Activated T-cell treated with anti-CD3 and anti-CD28 coated beads, Interleukin-2, amount 50 U/mL, for 24 hours (primary cell): ENCODE data around the gene CENATAC.
A peak's percentile ranks its signal among the peaks of the same experiment; 100 is the strongest.
"Not testable (repeated sequence)": the region's sequence is repeated elsewhere in the genome, so short reads cannot be mapped to it uniquely, and the experiment has no call there.

Experiments used
- DNase-seq: peaks from one replicate; pipeline ENCODE4 v3.0.0-alpha.2; 2020
- H3K27ac Mint-ChIP-seq: 2 replicates; pipeline ENCODE4 v1.8.0; 2020; ENCODE audit warnings: mild to moderate bottlenecking, mixed read lengths
- H3K27me3 Mint-ChIP-seq: 2 replicates; pipeline ENCODE4 v1.8.0; 2020; ENCODE audit warnings: mixed read lengths
- H3K36me3 Mint-ChIP-seq: 2 replicates; pipeline ENCODE4 v1.8.0; 2020; ENCODE audit warnings: low read depth, mixed read lengths
- H3K4me1 Mint-ChIP-seq: 2 replicates; pipeline ENCODE4 v1.8.0; 2020; ENCODE audit warnings: low read depth, mixed read lengths
- H3K4me3 Mint-ChIP-seq: 2 replicates; pipeline ENCODE4 v1.8.0; 2020; ENCODE audit warnings: mild to moderate bottlenecking, moderate library complexity, mixed read lengths
- H3K9me3 Mint-ChIP-seq: 2 replicates; pipeline ENCODE4 v1.8.0; 2020; ENCODE audit warnings: mixed read lengths

CENATAC gene

DNA sequence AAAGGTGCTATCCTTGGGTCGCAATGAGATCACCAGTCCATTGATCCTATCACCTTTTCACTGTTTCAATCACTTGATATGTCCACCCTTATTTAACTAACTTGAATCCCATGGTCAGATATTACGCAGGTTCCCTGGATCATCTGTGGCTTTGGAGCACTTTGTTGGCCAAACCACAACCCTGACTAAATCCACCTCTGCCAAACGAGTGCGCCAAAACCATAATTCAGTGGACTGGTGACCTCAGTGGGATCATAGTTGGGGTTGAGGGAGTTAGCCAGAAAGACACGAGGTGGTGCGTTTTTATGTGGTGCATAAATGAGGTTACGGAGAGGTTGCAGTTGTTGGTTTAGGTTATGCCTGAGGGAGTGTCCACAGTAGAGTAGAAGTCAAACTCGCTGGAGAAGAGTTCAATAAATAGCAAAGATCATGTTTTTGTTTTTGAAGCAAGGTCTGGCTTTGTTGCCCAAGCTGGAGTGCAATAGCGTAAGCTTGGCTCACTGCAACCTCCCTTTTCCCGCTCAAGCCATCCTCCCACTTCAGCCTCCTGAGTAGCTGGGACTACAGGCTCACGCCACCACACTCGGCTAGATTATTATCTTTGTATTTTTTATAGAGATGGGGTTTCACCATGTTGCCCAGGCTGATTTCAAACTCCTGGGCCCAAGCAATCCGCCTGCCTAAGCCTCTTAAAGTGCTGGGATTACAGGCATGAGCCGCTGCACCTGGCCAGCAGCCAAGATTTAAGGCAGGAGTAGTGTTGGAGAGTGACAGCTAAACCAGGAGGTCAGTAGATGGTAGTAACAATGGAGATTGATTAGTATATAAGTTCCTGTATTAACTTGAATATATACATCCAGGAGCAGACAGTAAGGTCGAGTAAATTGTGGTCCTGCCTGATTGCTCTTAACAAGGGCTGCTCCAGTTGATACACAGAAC is 21.9 kb upstream of the CENATAC start:
- DNase-seq, result no peak
- Mint-ChIP-seq H3K27ac (no peak overlapping the region), H3K27me3 (peaks cover 13% of the 10 kb centered on the region), H3K4me1 (no peaks in the 10 kb centered on the region), H3K4me3 (no peak overlapping the region), H3K9me3 (no peaks in the 10 kb centered on the region), H3K36me3 (no peaks in the 10 kb centered on the region)

DNA sequence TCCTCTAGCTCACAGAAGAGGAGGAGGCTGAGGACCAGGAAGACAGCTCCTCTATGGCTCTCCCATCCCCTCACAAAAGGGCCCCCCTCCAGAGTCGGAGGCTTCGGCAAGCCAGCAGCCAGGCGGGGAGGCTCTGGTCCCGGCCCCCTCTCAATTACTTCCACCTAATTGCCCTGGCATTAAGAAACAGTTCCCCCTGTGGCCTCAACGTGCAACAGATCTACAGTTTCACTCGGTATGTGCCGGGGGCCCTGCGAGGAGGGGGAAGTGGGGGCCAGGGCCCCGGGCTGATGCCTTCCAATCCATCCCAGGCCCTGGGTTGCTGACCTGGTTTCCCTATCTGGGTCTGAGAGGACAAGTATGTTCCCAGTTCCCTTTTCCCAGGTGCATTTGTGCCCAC is 18.5 kb upstream of the CENATAC start:
- H3K36me3 Mint-ChIP-seq, result no peaks in the 10 kb centered on the region
- peaks cover 4% of the 10 kb centered on the region for H3K27me3 Mint-ChIP-seq
- no peaks in the 10 kb centered on the region for H3K9me3 Mint-ChIP-seq
- H3K27ac Mint-ChIP-seq, result no peak overlapping the region
- H3K4me1 Mint-ChIP-seq, result no peaks in the 10 kb centered on the region
- no peak for DNase-seq
- no peak overlapping the region for H3K4me3 Mint-ChIP-seq

DNA sequence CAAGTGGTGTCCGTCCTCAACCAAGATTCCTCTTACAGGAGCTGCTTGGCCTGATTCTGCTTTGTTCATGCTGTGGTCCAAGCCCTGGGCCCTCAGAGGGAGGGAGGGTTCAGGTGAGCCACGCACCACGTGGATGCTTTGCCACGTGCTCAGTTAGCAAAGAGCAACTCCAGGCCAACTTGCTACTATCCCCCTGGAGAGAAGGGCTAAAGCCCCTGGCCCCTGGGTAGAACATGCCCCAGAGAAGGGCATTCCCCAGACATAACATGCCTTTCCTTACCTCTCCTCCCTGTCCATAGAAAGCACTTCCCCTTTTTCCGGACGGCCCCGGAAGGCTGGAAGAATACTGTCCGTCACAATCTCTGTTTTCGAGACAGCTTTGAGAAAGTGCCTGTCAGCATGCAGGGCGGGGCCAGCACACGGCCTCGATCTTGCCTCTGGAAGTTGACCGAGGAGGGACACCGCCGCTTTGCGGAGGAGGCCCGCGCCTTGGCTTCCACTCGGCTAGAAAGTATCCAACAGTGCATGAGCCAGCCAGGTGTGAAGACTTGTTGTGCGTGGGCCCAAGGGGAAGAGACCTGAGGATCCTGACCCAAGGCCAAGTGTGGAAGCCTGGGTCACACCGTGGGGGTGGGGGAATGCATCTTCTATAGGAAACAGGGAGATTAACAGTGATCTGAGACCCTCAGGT is 17.6 kb upstream of the CENATAC start:
- DNase-seq, result no peak
- H3K36me3 Mint-ChIP-seq, result no peaks in the 10 kb centered on the region
- H3K4me3 Mint-ChIP-seq, result no peak overlapping the region
- H3K27ac Mint-ChIP-seq, result no peak overlapping the region
- no peaks in the 10 kb centered on the region for H3K27me3 Mint-ChIP-seq
- no peaks in the 10 kb centered on the region for H3K9me3 Mint-ChIP-seq
- H3K4me1 Mint-ChIP-seq, result no peaks in the 10 kb centered on the region

DNA sequence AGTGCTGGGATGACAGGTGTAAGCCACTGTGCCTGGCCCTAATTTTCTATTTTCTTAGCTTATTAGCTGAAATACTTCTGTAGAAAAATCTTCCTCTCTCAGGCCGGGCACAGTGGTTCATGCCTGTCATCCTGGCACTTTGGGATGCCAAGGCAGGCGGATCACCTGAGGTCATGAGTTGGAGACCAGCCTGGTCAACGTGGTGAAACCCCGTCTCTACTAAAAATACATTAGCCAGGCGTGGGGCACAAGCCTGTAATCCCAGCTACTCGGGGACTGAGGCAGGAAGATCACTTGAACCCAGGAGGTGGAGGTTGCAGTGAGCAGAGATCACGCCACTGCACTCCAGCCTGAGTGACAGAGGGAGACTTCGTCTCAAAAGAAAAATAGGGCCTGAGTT is 13.6 kb upstream of the CENATAC start:
- H3K9me3 Mint-ChIP-seq, H3K27ac Mint-ChIP-seq, H3K4me3 Mint-ChIP-seq, H3K36me3 Mint-ChIP-seq, H3K27me3 Mint-ChIP-seq, DNase-seq, H3K4me1 Mint-ChIP-seq: not testable (repeated sequence)

DNA sequence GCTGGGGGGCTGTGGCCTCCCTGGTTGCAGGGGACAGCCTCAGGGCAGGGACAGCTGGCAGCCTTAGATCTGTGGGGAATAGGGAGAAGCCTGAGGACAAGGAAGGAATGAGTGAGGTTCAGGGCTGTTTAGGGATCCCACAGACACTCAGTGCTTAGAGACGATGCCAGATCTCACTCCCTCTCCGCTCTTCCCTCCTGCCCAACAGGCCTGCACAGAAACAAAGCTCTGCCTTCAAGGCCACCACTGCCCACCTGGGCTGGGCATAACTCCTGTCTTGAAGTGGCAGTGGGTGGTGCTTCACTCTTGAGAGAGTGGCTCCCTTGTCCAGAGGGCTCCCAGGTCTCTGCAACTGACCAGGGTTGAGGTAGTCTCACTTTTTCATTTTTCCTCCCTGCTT is 13.1 kb upstream of the CENATAC start:
- Mint-ChIP-seq H3K27me3 (no peaks in the 10 kb centered on the region), H3K4me1 (no peaks in the 10 kb centered on the region), H3K27ac (no peak overlapping the region), H3K9me3 (no peaks in the 10 kb centered on the region), H3K4me3 (no peak overlapping the region), H3K36me3 (no peaks in the 10 kb centered on the region)
- no peak for DNase-seq

DNA sequence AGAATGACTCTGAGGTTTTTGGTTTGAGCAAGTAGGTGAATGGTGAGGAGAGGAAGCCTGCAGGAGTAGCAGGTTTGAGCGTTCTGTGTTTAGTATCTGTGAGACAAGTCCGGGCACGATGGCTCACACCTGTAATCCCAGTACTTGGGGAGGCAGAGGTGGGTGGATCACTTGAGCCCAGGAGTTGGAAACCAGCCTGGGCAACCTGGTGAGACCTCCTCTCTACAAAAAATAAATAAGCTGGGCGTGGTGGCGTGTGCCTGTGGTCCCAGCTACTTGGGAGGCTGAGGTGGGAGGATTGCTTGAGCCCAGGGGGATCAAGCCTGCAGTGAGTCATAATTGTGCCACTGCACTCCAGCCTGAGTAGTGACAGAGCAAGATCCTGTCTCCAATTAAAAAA is 9.7 kb upstream of the CENATAC start:
- no peak overlapping the region for H3K4me3 Mint-ChIP-seq

DNA sequence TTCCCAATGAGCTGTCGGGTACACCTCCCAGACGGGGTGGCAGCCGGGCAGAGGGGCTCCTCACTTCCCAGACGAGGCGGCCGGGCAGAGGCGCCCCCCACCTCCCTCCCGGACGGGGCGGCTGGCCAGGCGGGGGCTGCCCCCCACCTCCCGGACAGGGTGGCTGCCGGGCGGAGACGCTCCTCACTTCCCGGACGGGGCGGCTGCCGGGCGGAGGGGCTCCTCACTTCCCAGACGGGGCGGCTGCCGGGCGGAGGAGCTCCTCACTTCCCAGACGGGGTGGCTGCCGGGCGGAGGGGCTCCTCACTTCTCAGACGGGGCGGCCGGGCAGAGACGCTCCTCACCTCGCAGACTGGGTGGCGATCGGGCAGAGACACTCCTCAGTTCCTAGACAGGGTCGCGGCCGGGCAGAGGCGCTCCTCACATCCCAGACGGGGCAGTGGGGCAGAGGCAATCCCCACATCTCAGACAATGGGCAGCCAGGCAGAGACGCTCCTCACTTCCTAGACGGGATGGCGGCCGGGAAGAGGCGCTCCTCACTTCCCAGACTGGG is 6.4 kb upstream of the CENATAC start:
- not testable (repeated sequence) for H3K4me1 Mint-ChIP-seq, H3K27ac Mint-ChIP-seq, H3K4me3 Mint-ChIP-seq, H3K27me3 Mint-ChIP-seq, DNase-seq, H3K9me3 Mint-ChIP-seq
- H3K36me3 Mint-ChIP-seq, result peaks cover 24% of the 10 kb centered on the region

More for the DNA sequence above, 9.7 kb upstream of the CENATAC start:
- H3K27me3 Mint-ChIP-seq, result no peaks in the 10 kb centered on the region
- peaks cover 10% of the 10 kb centered on the region for H3K36me3 Mint-ChIP-seq
- no peak overlapping the region for H3K27ac Mint-ChIP-seq
- DNase-seq, result no peak
- no peaks in the 10 kb centered on the region for H3K9me3 Mint-ChIP-seq
- no peaks in the 10 kb centered on the region for H3K4me1 Mint-ChIP-seq

DNA sequence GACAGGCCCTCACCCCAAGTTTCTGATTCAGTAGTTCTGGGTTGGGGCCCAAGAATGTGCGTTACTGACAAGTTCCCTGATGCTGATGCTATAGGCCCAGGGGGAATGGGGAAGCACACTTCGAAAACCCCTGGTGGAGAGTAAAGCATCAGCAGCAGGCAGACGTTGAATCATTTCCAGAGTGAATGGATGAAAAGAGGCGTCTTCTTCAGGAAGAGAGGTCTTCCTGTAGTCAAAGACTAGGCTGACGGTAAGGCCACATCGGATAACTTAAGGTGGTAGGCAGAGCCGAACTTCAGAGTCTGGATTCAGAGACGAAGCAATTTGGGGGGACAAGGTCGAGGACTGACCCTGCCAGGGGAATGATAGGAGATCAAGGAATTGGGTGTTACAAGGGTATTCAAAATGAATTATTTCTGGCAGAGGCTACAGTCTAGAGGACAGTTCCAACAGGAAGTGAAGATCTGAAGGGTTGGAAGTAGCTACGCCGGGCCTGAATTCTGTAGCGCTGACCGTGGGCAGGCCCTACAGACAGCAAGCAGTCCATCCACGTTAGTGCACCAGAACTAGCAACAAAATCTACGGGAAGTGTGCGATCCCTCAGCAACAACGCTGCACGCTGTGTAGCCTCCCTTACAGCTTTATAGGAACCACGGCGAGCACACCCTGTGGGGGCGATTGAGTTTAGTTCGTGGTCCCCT is 862 bp upstream of the CENATAC start:
- H3K4me1 Mint-ChIP-seq, result peaks cover 37% of the 10 kb centered on the region
- H3K27ac Mint-ChIP-seq, result peak overlapping the region; percentile 96
- peak; percentile 53 for DNase-seq
- peaks cover 69% of the 10 kb centered on the region for H3K36me3 Mint-ChIP-seq
- H3K27me3 Mint-ChIP-seq, result no peaks in the 10 kb centered on the region
- H3K9me3 Mint-ChIP-seq, result no peaks in the 10 kb centered on the region
- H3K4me3 Mint-ChIP-seq, result peak overlapping the region; percentile 100

DNA sequence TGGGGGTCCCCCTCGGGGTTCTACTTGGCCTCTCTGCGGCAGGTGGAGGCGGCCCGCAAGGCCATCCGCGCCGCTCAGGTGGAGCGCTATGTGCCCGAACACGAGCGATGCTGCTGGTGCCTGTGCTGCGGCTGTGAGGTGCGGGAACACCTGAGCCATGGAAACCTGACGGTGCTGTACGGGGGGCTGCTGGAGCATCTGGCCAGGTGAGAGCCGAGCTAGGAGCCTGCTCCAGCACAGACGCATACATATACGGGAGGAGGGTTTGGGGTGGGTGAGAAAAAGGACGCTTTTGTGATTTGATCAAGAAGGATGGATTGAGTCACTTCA is 415 bp downstream of the CENATAC start:
- Mint-ChIP-seq H3K27ac (peak overlapping the region; percentile 96), H3K9me3 (no peaks in the 10 kb centered on the region), H3K4me3 (peak overlapping the region; percentile 100), H3K4me1 (peaks cover 40% of the 10 kb centered on the region), H3K27me3 (no peaks in the 10 kb centered on the region), H3K36me3 (peaks cover 79% of the 10 kb centered on the region)
- no peak for DNase-seq

DNA sequence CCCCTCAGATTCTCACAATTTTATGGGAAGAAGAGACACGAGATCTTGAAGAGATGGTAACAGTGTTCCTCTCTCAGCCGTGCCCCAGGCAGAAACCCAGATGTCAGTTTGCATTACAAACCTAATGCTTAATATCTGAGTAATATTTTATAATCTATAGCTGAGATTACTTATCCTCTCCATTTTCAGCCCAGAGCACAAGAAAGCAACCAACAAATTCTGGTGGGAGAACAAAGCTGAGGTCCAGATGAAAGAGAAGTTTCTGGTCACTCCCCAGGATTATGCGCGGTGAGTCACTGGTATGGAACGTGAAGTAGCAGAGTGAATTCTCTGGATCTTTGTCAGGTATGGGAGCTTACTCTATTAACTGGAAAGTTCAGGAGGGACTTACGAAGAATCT is 884 bp downstream of the CENATAC start:
- H3K27ac Mint-ChIP-seq, result peak overlapping the region; percentile 96
- no peak for DNase-seq
- peak overlapping the region; percentile 100 for H3K4me3 Mint-ChIP-seq
- H3K4me1 Mint-ChIP-seq, result peaks cover 41% of the 10 kb centered on the region
- H3K36me3 Mint-ChIP-seq, result peaks cover 81% of the 10 kb centered on the region
- no peaks in the 10 kb centered on the region for H3K9me3 Mint-ChIP-seq
- no peaks in the 10 kb centered on the region for H3K27me3 Mint-ChIP-seq

DNA sequence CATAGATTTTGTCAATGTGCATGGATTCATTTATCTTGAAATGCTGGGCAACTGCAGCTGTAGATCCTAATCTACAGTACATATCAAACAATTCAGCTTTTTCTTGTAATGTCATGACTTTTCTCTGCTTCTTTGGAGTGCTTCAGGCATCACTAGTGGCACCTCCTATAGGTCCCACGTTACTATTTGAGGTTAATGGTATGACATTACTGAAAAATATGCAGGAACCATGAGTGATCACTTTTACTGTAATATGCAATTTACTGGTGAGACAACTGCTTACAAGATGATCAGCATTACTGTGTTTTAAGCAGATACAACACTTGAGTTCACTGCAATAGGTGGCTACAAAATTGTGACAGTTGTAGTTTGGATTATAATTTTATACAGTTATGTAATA is 3.0 kb downstream of the CENATAC start:
- Mint-ChIP-seq H3K27ac (peak overlapping the region; percentile 76), H3K4me1 (peaks cover 46% of the 10 kb centered on the region), H3K4me3 (peak overlapping the region; percentile 27), H3K36me3 (peaks cover 91% of the 10 kb centered on the region), H3K27me3 (no peaks in the 10 kb centered on the region), H3K9me3 (no peaks in the 10 kb centered on the region)
- no peak for DNase-seq

DNA sequence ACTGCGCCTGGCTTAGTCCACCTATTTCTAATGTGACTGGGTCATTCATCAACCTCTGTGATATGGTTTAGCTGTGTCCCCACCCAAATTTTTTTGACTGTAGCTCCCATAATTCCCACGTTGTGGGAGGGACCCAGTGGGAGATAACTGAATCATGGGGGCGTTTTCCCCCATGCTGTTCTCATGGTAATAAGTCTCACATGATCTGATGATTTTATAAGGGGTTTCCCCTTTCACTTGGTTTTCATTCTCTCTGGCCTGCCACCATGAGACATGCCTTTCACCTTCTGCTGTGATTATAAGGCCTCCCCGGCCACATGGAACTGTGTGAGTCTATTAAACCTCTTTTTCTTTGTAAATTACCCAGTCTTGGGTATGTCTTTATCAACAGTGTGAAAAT is 8.7 kb downstream of the CENATAC start:
- no peak for DNase-seq
- H3K9me3 Mint-ChIP-seq, result no peaks in the 10 kb centered on the region
- no peaks in the 10 kb centered on the region for H3K27me3 Mint-ChIP-seq
- no peak overlapping the region for H3K4me3 Mint-ChIP-seq
- H3K36me3 Mint-ChIP-seq, result peaks cover 86% of the 10 kb centered on the region
- H3K4me1 Mint-ChIP-seq, result peaks cover 19% of the 10 kb centered on the region
- peak overlapping the region; percentile 31 for H3K27ac Mint-ChIP-seq

DNA sequence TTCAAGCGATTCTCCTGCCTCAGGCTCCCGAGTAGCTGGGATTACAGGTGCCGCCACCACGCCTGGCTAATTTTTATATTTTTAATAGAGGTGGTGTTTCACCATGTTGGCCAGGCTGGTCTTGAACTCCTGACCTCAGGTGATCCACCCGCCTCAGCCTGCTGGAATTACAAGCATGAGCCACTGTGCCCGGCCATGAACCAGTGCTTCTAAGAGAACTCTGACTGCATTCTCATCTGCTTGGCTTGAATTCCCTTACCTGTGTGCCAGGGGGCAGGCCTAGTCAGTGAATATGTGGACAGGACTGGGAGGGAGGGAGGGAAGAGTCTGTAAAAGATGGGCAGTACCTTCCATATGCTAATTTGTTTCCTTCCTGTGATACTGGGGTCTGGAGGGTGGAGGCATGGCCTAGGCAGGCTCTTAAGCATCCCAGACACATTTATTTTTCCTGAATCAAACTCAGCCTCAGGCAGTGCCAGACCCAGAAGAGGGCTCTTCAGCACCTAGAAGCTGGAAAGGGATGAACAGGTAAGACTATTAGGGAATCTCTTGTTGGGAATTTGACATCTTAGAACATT is 13.6 kb downstream of the CENATAC start:
- Mint-ChIP-seq H3K4me1 (peaks cover 38% of the 10 kb centered on the region), H3K27me3 (no peaks in the 10 kb centered on the region), H3K4me3 (no peak overlapping the region), H3K27ac (peak overlapping the region; percentile 83), H3K36me3 (peaks cover 97% of the 10 kb centered on the region), H3K9me3 (no peaks in the 10 kb centered on the region)
- DNase-seq, result no peak

DNA sequence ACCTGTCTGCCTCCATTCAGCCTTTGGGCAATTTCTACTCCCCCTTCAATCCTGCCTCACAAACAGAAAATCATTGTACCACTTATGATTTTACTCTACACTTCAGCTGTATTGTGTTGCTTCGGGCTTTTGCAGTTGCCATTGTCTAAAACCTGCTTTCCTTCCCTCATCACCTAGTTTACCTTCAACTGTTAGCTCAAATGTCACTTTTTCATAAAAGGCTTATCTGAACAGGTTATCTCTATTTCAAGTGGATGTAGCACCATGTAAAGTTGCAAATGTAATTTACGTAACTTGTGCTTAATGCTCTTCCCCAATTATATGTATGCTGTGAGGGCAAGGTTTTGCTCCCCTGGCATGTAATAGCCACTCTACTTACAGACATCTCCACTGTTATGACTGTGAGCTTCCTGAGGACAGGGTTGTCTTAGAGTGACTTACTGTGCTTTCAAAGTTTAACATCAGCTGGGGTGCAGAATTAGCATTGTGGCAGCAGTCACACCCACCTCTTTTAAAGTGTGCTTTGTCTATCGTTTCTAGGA is 14.8 kb downstream of the CENATAC start:
- Mint-ChIP-seq H3K36me3 (peaks cover 97% of the 10 kb centered on the region), H3K27me3 (no peaks in the 10 kb centered on the region), H3K9me3 (no peaks in the 10 kb centered on the region), H3K4me3 (no peak overlapping the region), H3K27ac (peak overlapping the region; percentile 63), H3K4me1 (peaks cover 35% of the 10 kb centered on the region)
- no peak for DNase-seq
